K562 (cell line): Measurements from ENCODE around the gene CYB5R3. TPM values are rescaled to one million over a fixed set of nuclear protein-coding genes. Genes with fewer than 3 reads are reported as not detected.

Source experiments
- BACH1 ChIP-seq: fragments of 200-800 bp; sonication (Bioruptor generic); IDR thresholded peaks from 2 replicates; pipeline ENCODE4 v1.6.1; 2016; ENCODE audit warnings: missing genetic modification characterization, missing compliant biosample characterization
- FUS ChIP-seq: fragments of 200-400 bp; formaldehyde crosslinking; optimal IDR thresholded peaks from 2 replicates; pipeline ENCODE3; 2017; ENCODE audit warnings: low read depth, low read length
- L3MBTL2 ChIP-seq: fragments of 450-650 bp; IDR thresholded peaks from 2 replicates; pipeline ENCODE4 v1.6.1; 2016; ENCODE audit warnings: mild to moderate bottlenecking, moderate library complexity
- MCM5 ChIP-seq: fragments of 450-650 bp; IDR thresholded peaks from 2 replicates; pipeline ENCODE4 v1.6.1; 2016; ENCODE audit warnings: low read depth
- POLR2A ChIP-seq: fragments of 450-650 bp; conservative IDR thresholded peaks from 2 replicates; pipeline ENCODE4 v1.6.1; 2016
- POLR2AphosphoS5 ChIP-seq: IDR thresholded peaks from 2 replicates; pipeline ENCODE4 v1.6.1; 2011; ENCODE audit warnings: mild to moderate bottlenecking, low read depth, low read length, moderate library complexity; ENCODE audit not compliant: control insufficient read depth, insufficient read depth
- POLR3A ChIP-seq: IDR thresholded peaks from 2 replicates; pipeline ENCODE4 v1.6.1; 2011; ENCODE audit warnings: borderline replicate concordance, mild to moderate bottlenecking, moderate library complexity; ENCODE audit not compliant: insufficient read length, insufficient read depth; ENCODE audit errors: extremely low read depth
- RB1 ChIP-seq: fragments of 450-650 bp; IDR thresholded peaks from 2 replicates; pipeline ENCODE4 v1.6.1; 2017; ENCODE audit warnings: low read depth, mild to moderate bottlenecking
- RFX5 ChIP-seq: IDR thresholded peaks from 2 replicates; pipeline ENCODE4 v1.6.1; 2011; ENCODE audit warnings: low read depth, mild to moderate bottlenecking, improper control_type of control experiment, low read length
- TAF1 ChIP-seq: IDR thresholded peaks from 2 replicates; pipeline ENCODE4 v1.6.1; 2011; ENCODE audit warnings: mild to moderate bottlenecking, low read length, moderate library complexity; ENCODE audit not compliant: insufficient read depth, control insufficient read depth, severe bottlenecking; ENCODE audit errors: extremely low read depth
- TAF9B ChIP-seq: fragments of 450-650 bp; IDR thresholded peaks from 2 replicates; pipeline ENCODE4 v1.6.1; 2018; ENCODE audit warnings: mild to moderate bottlenecking; ENCODE audit not compliant: partially characterized antibody
- TEAD4 ChIP-seq, 2 experiments: sonication (generic) in 1 of 2; formaldehyde crosslinking in 1 of 2; IDR thresholded peaks; 2 replicates each; pipeline versions ENCODE4 v1.6.1 to v1.8.0; 2012 to 2022; ENCODE audit warnings: borderline replicate concordance in 1 of 2, inconsistent platforms in 1 of 2, low read length in 1 of 2, mild to moderate bottlenecking in 1 of 2, missing genetic modification reagents in 1 of 2
- ZC3H4 ChIP-seq: sonication (generic); formaldehyde crosslinking; IDR thresholded peaks from 2 replicates; pipeline ENCODE4 v1.9.0; 2021; ENCODE audit warnings: missing genetic modification reagents, borderline replicate concordance
- ZNF274 ChIP-seq: IDR thresholded peaks from 2 replicates; pipeline ENCODE4 v1.6.1; 2011; ENCODE audit warnings: low read depth, mild to moderate bottlenecking, low read length, moderate library complexity, borderline replicate concordance
- ZNF57 ChIP-seq: fragments of 450-650 bp; formaldehyde crosslinking; IDR thresholded peaks from 2 replicates; pipeline ENCODE4 v1.4.0; 2020; ENCODE audit warnings: mild to moderate bottlenecking, moderate library complexity
- ZNF586 ChIP-seq: fragments of 450-650 bp; formaldehyde crosslinking; conservative IDR thresholded peaks from 2 replicates; pipeline ENCODE4 v1.4.0; 2020; ENCODE audit warnings: mild to moderate bottlenecking, moderate library complexity
- polyA plus RNA-seq, 8 experiments: library from polyadenylated mRNA; depleted of rRNA in 4 of 8; stranded (reverse) in 5 of 8; unstranded in 3 of 8; fragments of >200 nt; fragmentation: Nextera tagmentation in 2 of 8; fragmentation: Illumina TruSeq in 1 of 8; extraction: Ambion mirVana in 2 of 8; extraction: Trizol in 1 of 8; gene quantifications; 2 replicates each; pipeline versions ENCODE4 v1.2.1 to v1.2.3, GENCODE V29; 2011 to 2014; ENCODE audit warnings: inconsistent platforms in 1 of 8, missing spikeins in 1 of 8
- total RNA-seq, 7 experiments: library from RNA; depleted of rRNA in 6 of 7; stranded (reverse); fragments of >200 nt in 6 of 7; fragmentation: Illumina TruSeq in 2 of 7; extraction: Trizol in 2 of 7; gene quantifications; 2 replicates each; pipeline versions ENCODE4 v1.2.1 to v1.2.3, GENCODE V29; 2011 to 2021; ENCODE audit warnings: low replicate concordance in 1 of 7
- TF ChIP-seq, protein P1 (sequence below): fragments of 250-450 bp; sonication (Bioruptor Pico); IDR thresholded peaks from 2 replicates; pipeline ENCODE4 v1.4.0; 2020; ENCODE audit warnings: mild to moderate bottlenecking, moderate library complexity
- TF ChIP-seq, protein P2 (sequence below): fragments of 250-450 bp; sonication (Bioruptor Pico); IDR thresholded peaks from 2 replicates; pipeline ENCODE4 v1.8.0; 2021; ENCODE audit warnings: borderline replicate concordance, mild to moderate bottlenecking, moderate library complexity; ENCODE audit not compliant: poor library complexity, severe bottlenecking
- TF ChIP-seq, protein P3 (sequence below): fragments of 200-800 bp; sonication (Bioruptor generic); IDR thresholded peaks from 2 replicates; pipeline ENCODE4 v1.6.1; 2016; ENCODE audit warnings: missing genetic modification characterization, missing compliant biosample characterization

The CYB5R3 gene
- total and polyA plus RNA-seq, 9 of the 15 experiments (the other 6 are each of a cell fraction or from before 2014, with no cell fraction given): 1.4 to 66.8 (median 23.4) TPM

DNA sequence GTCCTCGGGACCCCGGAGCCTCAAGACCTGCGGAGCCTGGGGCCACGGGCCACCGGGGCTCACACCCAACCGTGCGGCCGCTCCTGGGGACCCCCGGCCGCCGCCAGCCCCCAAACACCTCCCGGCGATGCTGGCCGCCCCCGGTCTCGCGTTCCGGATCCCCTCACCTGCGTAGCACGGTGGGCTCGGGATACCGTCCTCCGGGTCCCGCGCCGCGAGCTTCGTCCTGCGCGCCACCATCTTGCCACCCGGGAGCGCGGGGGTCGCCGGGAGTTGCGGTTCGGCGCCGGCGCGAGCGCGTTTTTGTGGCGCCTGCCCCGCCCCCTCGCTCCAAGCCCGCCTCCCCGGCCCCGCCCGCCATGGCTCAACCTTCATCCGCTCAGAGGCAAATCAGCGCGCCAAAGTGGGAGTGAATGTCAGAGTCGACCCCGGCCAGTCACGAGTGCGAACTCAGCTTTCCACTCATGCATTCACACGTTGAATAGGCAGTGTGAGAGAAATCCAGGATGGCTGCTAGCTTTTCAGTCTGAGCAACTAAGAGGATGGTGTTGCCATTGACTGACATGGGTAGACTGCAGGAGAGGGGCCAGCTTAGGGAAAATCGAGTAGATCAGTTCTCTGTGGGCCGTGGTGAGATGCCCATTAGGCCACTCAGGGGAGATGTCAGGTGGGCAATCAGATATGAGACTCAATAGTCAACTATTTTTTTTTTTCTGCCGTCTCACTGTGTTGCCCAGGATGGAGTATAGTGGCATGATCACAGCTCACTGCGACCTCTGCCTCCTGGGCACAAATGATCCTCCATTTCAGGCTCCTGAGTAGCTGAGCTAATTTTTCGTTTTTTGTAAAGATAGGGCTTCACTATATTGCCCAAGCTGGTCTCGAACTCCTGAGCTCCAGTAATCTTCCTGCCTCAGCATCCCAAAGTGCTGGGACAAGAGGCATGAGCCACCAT is 67.2 kb downstream of the CYB5R3 start (continued):
- TF ChIP-seq, protein P1, sequence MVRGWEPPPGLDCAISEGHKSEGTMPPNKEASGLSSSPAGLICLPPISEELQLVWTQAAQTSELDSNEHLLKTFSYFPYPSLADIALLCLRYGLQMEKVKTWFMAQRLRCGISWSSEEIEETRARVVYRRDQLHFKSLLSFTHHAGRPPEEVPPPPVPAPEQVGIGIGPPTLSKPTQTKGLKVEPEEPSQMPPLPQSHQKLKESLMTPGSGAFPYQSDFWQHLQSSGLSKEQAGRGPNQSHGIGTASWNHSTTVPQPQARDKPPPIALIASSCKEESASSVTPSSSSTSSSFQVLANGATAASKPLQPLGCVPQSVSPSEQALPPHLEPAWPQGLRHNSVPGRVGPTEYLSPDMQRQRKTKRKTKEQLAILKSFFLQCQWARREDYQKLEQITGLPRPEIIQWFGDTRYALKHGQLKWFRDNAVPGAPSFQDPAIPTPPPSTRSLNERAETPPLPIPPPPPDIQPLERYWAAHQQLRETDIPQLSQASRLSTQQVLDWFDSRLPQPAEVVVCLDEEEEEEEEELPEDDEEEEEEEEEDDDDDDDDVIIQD (CRISPR knock-in tag): no peak
- TF ChIP-seq POLR2A (peak; percentile 71), MCM5 (no peak), L3MBTL2 (0 out of 2 replicates have a peak, but pooled peaks have one; percentile 25), RB1 (peak; percentile 44; the same call in 1 of the 2 replicates), POLR2AphosphoS5 (peak; percentile 58; the same call in 1 of the 2 replicates), TAF9B (no peak), ZNF57 (CRISPR knock-in tag) (no peak), FUS (no peak), RFX5 (no peak), POLR3A (no peak), TEAD4 (IDR thresholded peaks at IDR 0.05; ENCODE audit: low read length) (no peak), TEAD4 (CRISPR knock-in tag; IDR thresholded peaks at IDR 0.05; ENCODE audit: borderline replicate concordance) (no peak), ZC3H4 (CRISPR knock-in tag) (no peak), ZNF586 (CRISPR knock-in tag) (no peak), TAF1 (peak; percentile 69), BACH1 (tag) (no peak), ZNF274 (no peak)
- TF ChIP-seq, protein P2, sequence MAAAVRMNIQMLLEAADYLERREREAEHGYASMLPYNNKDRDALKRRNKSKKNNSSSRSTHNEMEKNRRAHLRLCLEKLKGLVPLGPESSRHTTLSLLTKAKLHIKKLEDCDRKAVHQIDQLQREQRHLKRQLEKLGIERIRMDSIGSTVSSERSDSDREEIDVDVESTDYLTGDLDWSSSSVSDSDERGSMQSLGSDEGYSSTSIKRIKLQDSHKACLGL (CRISPR knock-in tag): peak; percentile 57
- TF ChIP-seq, protein P3, sequence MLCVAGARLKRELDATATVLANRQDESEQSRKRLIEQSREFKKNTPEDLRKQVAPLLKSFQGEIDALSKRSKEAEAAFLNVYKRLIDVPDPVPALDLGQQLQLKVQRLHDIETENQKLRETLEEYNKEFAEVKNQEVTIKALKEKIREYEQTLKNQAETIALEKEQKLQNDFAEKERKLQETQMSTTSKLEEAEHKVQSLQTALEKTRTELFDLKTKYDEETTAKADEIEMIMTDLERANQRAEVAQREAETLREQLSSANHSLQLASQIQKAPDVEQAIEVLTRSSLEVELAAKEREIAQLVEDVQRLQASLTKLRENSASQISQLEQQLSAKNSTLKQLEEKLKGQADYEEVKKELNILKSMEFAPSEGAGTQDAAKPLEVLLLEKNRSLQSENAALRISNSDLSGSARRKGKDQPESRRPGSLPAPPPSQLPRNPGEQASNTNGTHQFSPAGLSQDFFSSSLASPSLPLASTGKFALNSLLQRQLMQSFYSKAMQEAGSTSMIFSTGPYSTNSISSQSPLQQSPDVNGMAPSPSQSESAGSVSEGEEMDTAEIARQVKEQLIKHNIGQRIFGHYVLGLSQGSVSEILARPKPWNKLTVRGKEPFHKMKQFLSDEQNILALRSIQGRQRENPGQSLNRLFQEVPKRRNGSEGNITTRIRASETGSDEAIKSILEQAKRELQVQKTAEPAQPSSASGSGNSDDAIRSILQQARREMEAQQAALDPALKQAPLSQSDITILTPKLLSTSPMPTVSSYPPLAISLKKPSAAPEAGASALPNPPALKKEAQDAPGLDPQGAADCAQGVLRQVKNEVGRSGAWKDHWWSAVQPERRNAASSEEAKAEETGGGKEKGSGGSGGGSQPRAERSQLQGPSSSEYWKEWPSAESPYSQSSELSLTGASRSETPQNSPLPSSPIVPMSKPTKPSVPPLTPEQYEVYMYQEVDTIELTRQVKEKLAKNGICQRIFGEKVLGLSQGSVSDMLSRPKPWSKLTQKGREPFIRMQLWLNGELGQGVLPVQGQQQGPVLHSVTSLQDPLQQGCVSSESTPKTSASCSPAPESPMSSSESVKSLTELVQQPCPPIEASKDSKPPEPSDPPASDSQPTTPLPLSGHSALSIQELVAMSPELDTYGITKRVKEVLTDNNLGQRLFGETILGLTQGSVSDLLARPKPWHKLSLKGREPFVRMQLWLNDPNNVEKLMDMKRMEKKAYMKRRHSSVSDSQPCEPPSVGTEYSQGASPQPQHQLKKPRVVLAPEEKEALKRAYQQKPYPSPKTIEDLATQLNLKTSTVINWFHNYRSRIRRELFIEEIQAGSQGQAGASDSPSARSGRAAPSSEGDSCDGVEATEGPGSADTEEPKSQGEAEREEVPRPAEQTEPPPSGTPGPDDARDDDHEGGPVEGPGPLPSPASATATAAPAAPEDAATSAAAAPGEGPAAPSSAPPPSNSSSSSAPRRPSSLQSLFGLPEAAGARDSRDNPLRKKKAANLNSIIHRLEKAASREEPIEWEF: no peak
